UCSD-AML1 (cell line): ENCODE data around the gene CLASP1.
"Not testable (repeated sequence)": the region's sequence is repeated elsewhere in the genome, so short reads cannot be mapped to it uniquely, and the experiment has no call there.

ENCODE experiments used
- DNase-seq: peaks from one replicate; lab custom pipeline; 2025; ENCODE audit not compliant: unreplicated experiment; lab: John Stamatoyannopoulos, UW

CLASP1 gene

DNA sequence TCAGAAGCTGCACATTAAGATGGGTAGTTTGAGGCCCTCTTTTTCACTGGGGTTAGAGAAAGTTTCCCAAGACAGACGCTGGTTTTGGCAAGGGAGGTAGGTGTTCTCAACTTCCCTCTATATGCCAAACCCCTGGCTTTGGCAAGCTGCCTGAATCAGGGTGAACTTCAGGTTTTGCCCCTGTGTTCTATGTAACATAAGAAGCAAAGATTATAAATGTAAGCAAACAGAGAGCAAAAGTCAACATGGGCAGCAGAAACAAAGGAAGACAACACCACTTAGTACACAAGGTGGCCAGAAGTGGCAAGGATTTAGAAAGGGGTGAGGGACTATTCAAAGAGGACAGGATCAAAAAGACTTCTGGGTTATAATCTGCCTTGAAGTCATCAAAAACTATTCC, 293.8 kb downstream of the CLASP1 start:
- DNase-seq: no peak

DNA sequence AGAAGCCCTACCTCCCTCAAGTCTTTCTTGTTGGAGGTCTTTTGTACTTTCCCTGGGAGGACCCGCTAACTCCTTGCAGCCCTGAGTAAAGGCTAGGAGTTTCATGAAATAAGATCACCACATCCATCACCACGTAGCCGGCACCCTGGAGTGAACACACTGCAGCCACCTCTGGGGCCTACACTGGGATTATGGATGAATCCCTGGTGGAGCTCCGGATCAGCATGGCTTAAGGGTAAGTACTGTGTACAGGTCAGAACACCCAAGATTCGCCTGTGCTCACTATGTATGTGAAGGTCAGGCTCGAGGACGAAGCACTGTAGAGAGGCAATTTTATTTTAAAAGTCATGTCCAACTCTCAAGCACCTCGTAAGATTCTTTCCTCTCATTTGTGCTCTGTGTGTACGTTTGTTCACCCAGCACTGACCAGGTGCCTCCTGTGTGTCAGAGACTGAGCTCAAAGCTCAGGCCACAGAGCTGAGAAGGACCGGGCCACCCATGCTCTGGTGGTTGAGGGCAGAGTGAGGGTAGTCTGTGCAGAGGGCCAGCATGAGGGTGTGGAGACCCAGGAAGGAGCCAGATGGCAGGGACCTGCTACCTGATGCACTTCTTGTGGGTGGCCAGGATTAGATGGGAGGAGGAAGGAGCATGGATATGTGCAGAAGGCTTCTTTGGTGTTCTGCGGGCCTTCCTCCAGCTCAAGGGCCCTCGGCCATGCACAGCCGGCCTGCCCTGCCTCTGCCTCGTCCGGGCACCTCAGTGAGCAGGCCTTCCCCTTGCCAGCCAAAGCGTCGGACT, 297.5 kb downstream of the CLASP1 start:
- no peak for DNase-seq

DNA sequence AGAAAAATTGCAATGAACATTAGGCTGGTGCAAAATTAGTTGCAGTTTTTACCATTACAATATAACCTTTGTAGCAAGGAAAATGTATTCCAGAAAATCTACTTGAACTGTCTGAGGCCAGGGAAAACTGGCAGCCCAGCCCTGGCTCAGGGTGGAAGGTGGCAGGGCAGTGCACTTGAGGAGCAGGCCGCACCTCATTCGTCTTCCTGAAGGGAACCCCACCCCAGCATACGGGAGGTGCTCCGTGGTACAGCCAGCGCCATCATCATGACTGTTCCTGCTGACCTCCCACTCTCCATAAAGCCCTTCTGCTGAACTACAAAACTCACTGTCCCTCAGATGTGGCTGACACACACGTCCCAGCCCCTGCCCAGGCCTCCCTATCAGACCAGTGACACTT, 298.4 kb downstream of the CLASP1 start:
- DNase-seq: no peak

DNA sequence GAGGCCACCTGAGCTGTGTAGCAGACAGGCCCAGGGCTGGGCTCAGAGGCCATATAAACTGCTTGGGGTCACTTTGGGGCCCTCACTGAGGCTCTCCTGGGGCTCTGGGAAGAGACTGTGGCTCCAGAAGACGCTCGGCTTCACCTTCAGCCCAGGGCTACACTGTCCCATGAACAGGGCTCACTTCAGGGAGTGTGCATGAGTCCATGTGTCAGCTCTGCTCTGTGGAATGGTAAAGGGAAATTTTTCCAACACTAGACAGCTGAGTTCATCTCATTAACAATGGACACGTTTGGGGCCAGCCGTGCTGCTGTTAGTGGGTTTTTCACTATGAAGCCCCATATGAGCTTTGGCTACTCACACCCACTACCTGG, 298.9 kb downstream of the CLASP1 start:
- no peak for DNase-seq

DNA sequence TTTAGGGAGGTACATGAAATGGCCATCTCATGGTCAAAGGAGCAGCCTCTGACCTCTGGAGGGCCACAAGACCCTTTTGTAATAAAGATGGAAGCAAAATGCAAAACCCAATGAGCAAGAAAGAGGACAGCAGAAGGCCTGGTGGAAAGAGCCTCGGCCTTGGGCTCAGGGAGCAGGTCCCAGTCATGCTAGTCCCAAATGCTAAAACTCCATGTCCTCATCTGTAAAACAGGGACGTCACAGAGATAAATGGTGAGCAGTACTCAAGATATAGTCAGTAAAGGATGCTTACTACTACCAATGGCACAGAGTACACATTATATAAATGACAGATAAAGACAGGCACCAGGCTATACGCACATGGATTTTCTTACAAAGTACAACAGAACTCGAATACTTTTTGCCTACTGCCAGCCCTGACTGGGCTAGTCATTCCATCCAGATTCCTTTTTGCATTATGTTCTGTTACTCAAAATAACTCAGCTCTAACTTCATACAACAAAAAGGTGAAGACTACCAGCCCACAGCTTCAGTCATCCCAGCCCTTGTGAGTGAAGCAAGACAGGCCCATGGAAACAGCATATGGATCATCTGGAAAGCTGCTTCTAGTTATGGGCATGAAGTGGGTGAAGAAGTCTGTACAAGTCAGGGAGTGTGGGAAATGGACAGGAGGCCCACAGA, 299.4 kb downstream of the CLASP1 start:
- DNase-seq: no peak

DNA sequence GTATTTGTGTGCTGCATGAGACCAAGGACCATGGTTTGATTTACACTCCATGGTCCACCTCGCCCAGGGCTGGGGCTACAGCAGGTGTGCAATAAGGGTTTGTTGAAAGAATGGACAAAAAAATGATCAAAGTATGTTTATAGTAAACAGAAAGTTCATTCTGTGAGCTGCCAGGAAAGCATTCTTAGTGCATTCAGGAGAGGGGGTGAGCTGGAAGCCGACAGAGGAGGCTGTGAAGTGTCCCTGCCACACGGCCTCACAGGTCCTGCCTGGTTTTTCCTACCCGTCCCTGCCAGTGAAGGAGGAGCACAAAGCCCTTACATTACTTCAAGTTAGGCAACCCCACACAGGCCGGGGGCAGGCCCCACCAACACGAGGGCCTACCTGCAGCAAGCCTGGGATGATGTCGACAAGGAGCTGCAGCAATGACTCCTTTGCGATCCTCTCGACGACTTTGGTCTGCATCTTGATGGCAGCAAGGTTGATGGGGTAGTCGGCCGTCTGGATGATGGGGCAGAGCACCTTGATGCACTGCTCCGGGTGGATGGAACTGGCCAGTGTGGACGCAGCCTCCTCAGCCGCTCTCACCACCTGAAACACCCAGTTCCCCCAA, 301.0 kb downstream of the CLASP1 start:
- no peak for DNase-seq

DNA sequence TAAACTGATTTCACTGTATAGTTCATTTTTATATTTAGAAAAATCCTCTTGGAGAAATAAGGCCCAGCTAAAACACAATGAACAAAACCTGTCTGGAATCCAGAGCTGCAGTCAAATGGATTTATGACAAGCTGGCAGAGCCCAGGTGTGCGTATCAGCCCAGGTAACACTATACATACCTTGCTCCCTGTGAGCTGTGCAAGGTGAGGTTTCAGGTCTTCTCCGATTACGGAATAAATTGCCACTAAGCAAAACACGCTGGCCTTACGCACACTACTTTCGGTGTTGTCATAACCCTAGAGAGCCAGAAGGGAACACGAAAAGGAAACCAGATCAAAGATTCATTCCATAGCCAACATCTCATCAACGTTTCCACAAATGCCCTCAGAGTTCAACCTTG, 302.4 kb downstream of the CLASP1 start:
- DNase-seq: no peak

GRCh38 chr2:121346407-121346806, 302.9 kb downstream of the CLASP1 start:
- DNase-seq: no peak

- DNase-seq: no peak
These were observed 303.4 kb downstream of the CLASP1 start for GRCh38 chr2:121345887-121346286.

DNA sequence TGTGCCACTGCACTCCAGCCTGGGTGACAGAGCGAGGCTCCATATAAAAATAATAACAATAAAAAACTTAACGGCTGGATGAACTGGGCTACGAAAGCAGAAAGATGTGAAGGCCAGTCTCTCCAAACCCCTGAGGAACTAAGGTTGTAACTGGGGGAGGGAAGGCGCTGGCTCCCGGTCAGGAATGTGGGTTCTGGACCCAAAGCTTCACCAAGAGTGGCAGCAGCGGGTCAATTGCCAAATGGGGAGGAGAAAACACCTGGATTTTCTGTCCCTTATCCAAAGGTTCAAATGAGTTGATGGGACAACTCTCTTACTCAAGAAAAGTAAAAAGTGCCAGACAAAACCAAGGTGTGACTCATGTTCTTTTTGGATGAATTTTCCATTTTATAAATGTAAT, 304.2 kb downstream of the CLASP1 start:
- DNase-seq: no peak

GRCh38 chr2:121343828-121344399, 305.3 kb downstream of the CLASP1 start:
- not testable (repeated sequence) for DNase-seq

DNA sequence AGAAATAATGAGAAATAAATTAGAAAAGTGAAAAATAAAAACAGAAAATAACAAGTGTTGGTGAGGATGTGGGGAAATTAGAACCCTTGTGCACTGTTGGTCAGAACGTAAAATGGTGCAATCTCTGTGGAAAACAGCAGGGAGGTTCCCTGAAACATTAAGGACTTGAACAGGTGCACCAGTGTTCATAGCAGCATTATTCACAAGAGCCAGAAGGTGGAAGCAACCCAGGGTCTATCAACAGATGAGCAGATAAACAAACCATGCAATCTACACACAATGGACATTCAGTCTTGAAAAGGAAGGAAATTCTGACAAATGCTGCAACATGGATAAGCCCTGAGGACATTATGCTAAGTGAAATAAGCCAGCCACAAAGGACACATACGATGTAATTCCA, 306.1 kb downstream of the CLASP1 start:
- no peak for DNase-seq

GRCh38 chr2:121342751-121343150, 306.5 kb downstream of the CLASP1 start:
- no peak for DNase-seq

GRCh38 chr2:121340926-121341325, 308.3 kb downstream of the CLASP1 start:
- no peak for DNase-seq

DNA sequence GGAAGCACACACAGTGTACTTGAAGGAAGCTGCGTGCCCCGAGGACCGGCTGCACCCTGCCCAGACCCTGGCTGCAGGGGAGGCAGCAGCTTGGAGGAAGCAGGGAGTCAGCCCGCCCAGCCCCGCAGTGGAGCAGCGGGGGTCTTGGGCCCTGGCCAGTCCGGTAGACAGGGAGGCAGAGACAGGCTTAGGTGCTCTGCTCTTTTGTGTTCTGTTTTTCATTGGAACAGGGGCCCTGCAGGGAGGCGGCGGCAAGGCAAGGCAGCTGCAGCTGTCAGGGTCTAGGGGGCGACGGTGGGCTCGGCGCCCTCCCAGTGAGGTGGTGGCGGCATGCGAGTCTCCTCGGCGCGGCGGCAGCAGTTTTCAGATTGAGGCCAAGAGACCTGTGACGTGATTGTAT, 311.0 kb downstream of the CLASP1 start:
- no peak for DNase-seq

DNA sequence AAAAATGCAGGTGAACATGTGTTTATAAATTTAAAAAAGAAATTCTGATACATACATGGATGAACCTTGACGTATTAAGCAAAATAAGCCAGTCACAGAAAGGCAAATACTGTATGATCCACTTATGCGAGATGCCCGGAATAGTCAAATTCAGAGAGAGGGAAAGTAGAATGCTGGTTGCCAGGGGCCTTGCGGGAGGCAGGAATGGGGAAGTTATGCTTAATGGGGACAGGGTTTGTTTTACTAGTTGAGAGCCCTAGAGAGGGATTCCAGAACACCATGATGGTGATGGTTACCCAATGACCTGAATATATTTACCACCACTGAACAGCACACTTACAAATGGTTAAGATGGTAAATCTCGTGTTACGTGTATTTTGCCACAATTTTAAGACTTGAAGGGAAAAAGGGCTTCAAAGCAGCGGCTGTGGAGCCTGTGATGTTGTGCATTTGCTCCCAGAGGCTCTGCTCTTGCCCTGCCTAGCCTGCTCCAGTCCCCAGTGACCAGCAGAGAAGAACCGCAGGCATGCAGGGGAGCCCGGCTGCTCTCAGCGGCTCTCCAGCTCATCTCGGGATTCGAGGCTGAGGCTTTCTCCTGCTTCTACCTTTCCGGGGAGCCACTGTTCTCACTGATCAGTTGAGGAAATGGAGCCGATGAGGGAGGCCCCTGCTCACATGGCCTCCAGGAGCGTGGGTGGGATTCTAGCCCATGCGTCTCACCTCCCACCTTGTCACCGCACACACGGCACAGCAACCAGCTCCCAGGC, 312.6 kb downstream of the CLASP1 start:
- DNase-seq: no peak

GRCh38 chr2:121335294-121336290, 313.7 kb downstream of the CLASP1 start:
- DNase-seq: no peak

DNA sequence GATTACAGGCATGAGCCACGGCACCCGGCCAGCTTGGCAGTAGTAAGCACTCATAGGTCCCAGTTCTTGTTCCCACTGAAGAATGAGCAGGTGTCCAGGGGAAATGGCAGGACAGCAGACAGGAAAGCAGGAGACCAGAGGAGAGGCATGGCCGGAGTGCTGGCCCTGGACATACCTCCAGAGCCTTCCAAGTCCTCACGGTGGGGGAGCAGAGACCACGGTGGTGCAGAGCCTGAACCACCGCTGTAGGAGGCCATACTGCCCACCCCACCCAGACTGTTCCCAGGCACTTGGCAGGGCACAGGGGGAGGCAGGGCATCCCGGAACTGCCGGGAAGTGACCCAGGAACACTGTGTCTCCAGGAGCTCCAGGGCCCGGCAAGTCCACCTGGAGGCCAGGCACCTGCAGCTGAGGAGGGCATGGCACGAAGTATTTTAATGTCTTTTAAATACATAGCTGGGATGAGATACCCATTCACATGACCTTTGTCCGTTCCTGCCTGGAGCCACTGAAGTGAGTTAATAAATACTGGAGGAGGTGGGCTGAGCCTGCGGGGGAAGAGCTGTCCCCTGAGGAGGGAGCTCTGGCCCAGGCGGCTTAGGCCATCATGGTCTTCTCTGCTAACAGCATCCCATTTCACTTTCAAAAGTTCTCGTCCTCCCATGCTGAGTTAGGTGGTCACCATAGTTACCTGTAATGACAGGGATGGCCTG, 314.5 kb downstream of the CLASP1 start:
- DNase-seq: no peak

GRCh38 chr2:121333834-121334558, 315.3 kb downstream of the CLASP1 start:
- DNase-seq: no peak
